HCT116 (cell line): Measurements from ENCODE around the gene PHF1. TPM values are rescaled to one million over a fixed set of nuclear protein-coding genes. Genes with fewer than 3 reads are reported as not detected.
A peak's percentile ranks its signal among the peaks of the same experiment; 100 is the strongest.

ENCODE experiments used
- ATAC-seq: fragments of 200-7000 bp; cut with Tn5 transposase; 2 replicates; pipeline ENCODE4 v1.9.1; 2020; ENCODE audit warnings: mild to moderate bottlenecking, moderate library complexity
- BruUV-seq: library from RNA; stranded (reverse); fragments of 400-500 nt; replicated peaks from 2 replicates; lab custom pipeline; 2021; lab: Mats Ljungman, UMichigan
- CTCF ChIA-PET: fragments of 300-600 bp; sonication (Branson Sonifier 250); formaldehyde crosslinking; loops from one replicate; lab custom pipeline; 2021; ENCODE audit warnings: antibody characterized with exemption; lab: Charles Lee
- POLR2A ChIA-PET: fragments of 300-600, 350-600 bp; sonication (Branson Sonifier 250); formaldehyde crosslinking; loops from one replicate; lab custom pipeline; 2021; ENCODE audit warnings: antibody characterized with exemption; lab: Charles Lee
- RAD21 ChIA-PET, 2 experiments: fragments of 300-600 bp; sonication (Branson Sonifier 250); formaldehyde crosslinking; loops; one replicate each; lab custom pipeline; 2023; ENCODE audit warnings: low total read pairs in 2 of 2; ENCODE audit not compliant: uncharacterized antibody in 2 of 2, unreplicated experiment in 2 of 2, low non-redundant PET in 1 of 2; lab: Charles Lee
- DNase-seq: peaks from one replicate; pipeline ENCODE4 v3.0.0-alpha.2; 2010; ENCODE audit warnings: low read depth, low spot score
- H2AFZ ChIP-seq: fragments of 200-600 bp; shearing (Covaris generic), sonication (generic); 2 replicates; pipeline ENCODE4 v1.6.1; 2017; ENCODE audit warnings: low read depth, mixed run types, mixed read lengths, antibody characterized with exemption, low read length; ENCODE audit not compliant: poor library complexity, severe bottlenecking
- H3K27ac ChIP-seq: 2 replicates; pipeline ENCODE4 v1.5.1; 2012; ENCODE audit warnings: low read depth, low read length
- H3K27me3 ChIP-seq: fragments of 200-600 bp; sonication (generic); 2 replicates; pipeline ENCODE4 v1.6.1; 2016; ENCODE audit warnings: mixed run types, low read length, mixed read lengths; ENCODE audit not compliant: insufficient read depth
- H3K36me3 ChIP-seq, 2 experiments: fragments of 200-500 bp in 1 of 2; fragments of 200-600 bp in 1 of 2; sonication (Bioruptor generic) in 1 of 2; sonication (generic) in 1 of 2; 2 replicates each; pipeline versions ENCODE4 v1.5.1 to v1.6.1; 2014 to 2016; ENCODE audit warnings: low read length in 2 of 2, inconsistent platforms in 1 of 2, mixed read lengths in 1 of 2, mixed run types in 1 of 2; ENCODE audit not compliant: insufficient read depth in 2 of 2, control insufficient read depth in 1 of 2
- H3K4me1 ChIP-seq, 2 experiments: fragments of 200-600 bp in 1 of 2; sonication (generic) in 1 of 2; 2 replicates each; pipeline versions ENCODE4 v1.5.1 to v1.6.1; 2012 to 2017; ENCODE audit warnings: low read length in 2 of 2, inconsistent platforms in 1 of 2, mild to moderate bottlenecking in 1 of 2, mixed read lengths in 1 of 2, mixed run types in 1 of 2, moderate library complexity in 1 of 2; ENCODE audit not compliant: insufficient read depth in 2 of 2, control insufficient read depth in 1 of 2
- H3K4me2 ChIP-seq: fragments of 200-600 bp; sonication (generic); 2 replicates; pipeline ENCODE4 v1.6.1; 2017; ENCODE audit warnings: mixed run types, low read length, mixed read lengths
- H3K4me3 ChIP-seq, 2 experiments: fragments of 200-600 bp in 1 of 2; sonication (generic) in 1 of 2; replicated peaks in 1 of 2; 2 replicates each; pipeline ENCODE4 v1.5.1; 2011 to 2016; ENCODE audit warnings: low read length in 2 of 2, control low read depth in 1 of 2, low read depth in 1 of 2, mild to moderate bottlenecking in 1 of 2, mixed read lengths in 1 of 2, mixed run types in 1 of 2
- H3K79me2 ChIP-seq: fragments of 200-600 bp; sonication (generic); 2 replicates; pipeline ENCODE4 v1.6.1; 2017; ENCODE audit warnings: mild to moderate bottlenecking, mixed run types, low read length, moderate library complexity, mixed read lengths; ENCODE audit not compliant: insufficient read depth
- H3K9ac ChIP-seq: fragments of 200-600 bp; sonication (generic); 2 replicates; pipeline ENCODE4 v1.6.1; 2016; ENCODE audit warnings: low read length, mixed read lengths
- H3K9me2 ChIP-seq: fragments of 200-600 bp; sonication (generic), shearing (Covaris generic); 2 replicates; pipeline ENCODE4 v1.6.1; 2017; ENCODE audit warnings: mixed run types, mild to moderate bottlenecking, moderate library complexity; ENCODE audit not compliant: insufficient read depth
- H3K9me3 ChIP-seq, 2 experiments: fragments of 200-500 bp in 1 of 2; fragments of 200-600 bp in 1 of 2; sonication (Bioruptor generic) in 1 of 2; sonication (generic) in 1 of 2; 2 replicates each; pipeline ENCODE4 v1.6.1; 2014 to 2017; ENCODE audit warnings: low read length in 2 of 2, mixed read lengths in 2 of 2, inconsistent platforms in 1 of 2, low read depth in 1 of 2, mild to moderate bottlenecking in 1 of 2, mixed run types in 1 of 2, moderate library complexity in 1 of 2; ENCODE audit not compliant: control insufficient read depth in 1 of 2, insufficient read depth in 1 of 2
- H4K20me1 ChIP-seq: fragments of 200-600 bp; sonication (generic), shearing (Covaris generic); 2 replicates; pipeline ENCODE4 v1.6.1; 2017; ENCODE audit warnings: mixed run types, mild to moderate bottlenecking, moderate library complexity; ENCODE audit not compliant: insufficient read depth
- ATF3 ChIP-seq: IDR thresholded peaks from 2 replicates; pipeline ENCODE4 v1.6.1; 2012
- CBX3 ChIP-seq: IDR thresholded peaks from 2 replicates; pipeline ENCODE4 v1.6.1; 2012; ENCODE audit warnings: low read depth
- CTCF ChIP-seq, 3 experiments: fragments of 200-600 bp in 1 of 3; sonication (generic) in 1 of 3; IDR thresholded peaks in 2 of 3; conservative IDR thresholded peaks in 1 of 3; 2 replicates each; pipeline ENCODE4 v1.5.1; 2012 to 2017; ENCODE audit warnings: low read depth in 2 of 3, low read length in 2 of 3, antibody characterized with exemption in 1 of 3, borderline replicate concordance in 1 of 3, control low read depth in 1 of 3, mild to moderate bottlenecking in 1 of 3, mixed read lengths in 1 of 3, mixed run types in 1 of 3, moderate library complexity in 1 of 3; ENCODE audit not compliant: insufficient read depth in 1 of 3
- EGR1 ChIP-seq: IDR thresholded peaks from 2 replicates; pipeline ENCODE4 v1.6.1; 2012; ENCODE audit warnings: low read depth
- EZH2 ChIP-seq: fragments of 200-600 bp; sonication (generic); IDR thresholded peaks from 2 replicates; pipeline ENCODE4 v1.6.1; 2017; ENCODE audit warnings: antibody characterized with exemption, mixed run types
- EZH2phosphoT487 ChIP-seq: fragments of 200-600 bp; IDR thresholded peaks from 2 replicates; pipeline ENCODE4 v1.6.1; 2018; ENCODE audit warnings: antibody characterized with exemption, borderline replicate concordance
- JUND ChIP-seq: IDR thresholded peaks from 2 replicates; pipeline ENCODE4 v1.6.1; 2012
- POLR2A ChIP-seq: IDR thresholded peaks from 2 replicates; pipeline ENCODE4 v1.7.0; 2011; ENCODE audit warnings: borderline replicate concordance; ENCODE audit not compliant: insufficient read depth, insufficient read length; ENCODE audit errors: extremely low read depth
- POLR2AphosphoS5 ChIP-seq: IDR thresholded peaks from 2 replicates; pipeline ENCODE4 v1.6.1; 2011; ENCODE audit warnings: mild to moderate bottlenecking, low read depth, low read length, moderate library complexity
- RAD21 ChIP-seq: IDR thresholded peaks from 2 replicates; pipeline ENCODE4 v1.6.1; 2012; ENCODE audit warnings: low read depth, mild to moderate bottlenecking
- SIN3A ChIP-seq: IDR thresholded peaks from 2 replicates; pipeline ENCODE4 v1.6.1; 2012; ENCODE audit warnings: low read depth
- SP1 ChIP-seq: IDR thresholded peaks from 2 replicates; pipeline ENCODE4 v1.6.1; 2012; ENCODE audit warnings: low read depth
- SRF ChIP-seq: IDR thresholded peaks from 2 replicates; pipeline ENCODE4 v1.6.1; 2012; ENCODE audit warnings: low read depth
- TCF7L2 ChIP-seq: IDR thresholded peaks from 2 replicates; pipeline ENCODE4 v1.7.0; 2011; ENCODE audit warnings: borderline replicate concordance, inconsistent platforms; ENCODE audit not compliant: insufficient read depth, insufficient read length; ENCODE audit errors: extremely low read depth
- YY1 ChIP-seq: IDR thresholded peaks from 2 replicates; pipeline ENCODE4 v1.6.1; 2011; ENCODE audit warnings: low read length, low read depth, moderate library complexity, mild to moderate bottlenecking; ENCODE audit not compliant: insufficient replicate concordance; ENCODE audit errors: extremely low read depth
- ZFX ChIP-seq: fragments of 450-650 bp; IDR thresholded peaks from 2 replicates; pipeline ENCODE4 v1.6.1; 2017
- ZNF274 ChIP-seq: fragments of 200-500 bp; sonication (Bioruptor generic); IDR thresholded peaks from 2 replicates; pipeline ENCODE4 v1.6.1; 2014; ENCODE audit warnings: mild to moderate bottlenecking, low read depth, low read length, inconsistent platforms
- intact Hi-C: fragments of 100-400 bp; cut with micrococcal nuclease; formaldehyde crosslinking; loops from 2 replicates; pipeline ENCODE4 v1.10.0; 2022
- total RNA-seq: library from RNA; stranded (reverse); gene quantifications from one replicate; pipeline ENCODE4 v1.2.1, GENCODE V29; 2021; ENCODE audit not compliant: unreplicated experiment
- TF ChIP-seq, protein P1 (sequence below): IDR thresholded peaks from 2 replicates; pipeline ENCODE4 v1.6.1; 2012

PHF1 gene
- total RNA-seq, 1 experiment from 2014 or later: 40.2 TPM

DNA sequence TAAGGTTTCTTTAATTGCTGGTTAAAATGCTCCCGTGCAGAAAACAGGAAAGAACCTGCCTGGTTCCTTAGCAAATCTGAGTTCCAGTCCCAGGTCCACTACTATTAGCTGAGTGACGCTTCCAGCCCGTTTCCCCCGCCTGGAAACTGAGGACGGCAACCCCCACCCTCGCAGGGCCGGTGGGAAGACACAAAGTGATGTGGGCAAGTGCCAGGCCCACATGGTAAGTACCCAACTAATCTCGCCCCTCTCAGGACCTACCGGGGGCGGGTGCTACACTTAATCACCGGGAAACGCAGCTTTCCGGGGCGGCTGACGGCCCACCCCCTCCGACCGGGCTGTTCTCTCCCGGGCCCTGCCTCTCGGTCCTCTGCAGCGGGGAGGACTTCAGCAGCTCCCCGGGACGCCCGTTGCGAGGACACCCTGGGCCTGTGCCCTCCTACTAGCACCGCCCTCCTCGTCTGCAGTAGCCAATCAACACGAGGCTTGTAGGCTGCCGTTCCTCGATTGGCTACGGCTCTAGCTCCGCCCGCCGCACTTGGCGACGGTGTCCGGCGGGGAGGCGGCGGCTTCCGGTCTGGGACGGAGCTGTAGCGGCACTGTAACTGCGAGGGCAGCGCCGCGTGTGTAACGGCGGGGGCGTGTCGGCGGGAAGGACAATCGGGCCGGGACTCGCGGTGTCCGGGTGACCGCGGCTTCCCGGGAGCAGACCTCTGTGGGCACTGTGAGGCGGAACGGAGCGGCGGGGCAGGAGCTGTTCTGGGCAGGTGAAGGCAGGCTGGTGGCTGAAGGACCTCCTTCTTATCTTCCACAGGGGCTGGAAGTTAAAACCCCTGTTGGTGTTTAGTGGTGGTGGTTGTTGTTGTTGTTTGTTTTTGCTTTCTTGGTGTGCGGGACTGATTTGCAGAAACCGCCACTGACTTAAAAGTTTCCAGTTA lies 43.5 kb downstream of the PHF1 start, which contains the start of gene ZBTB9:
TSS of gene ZBTB9 (plus strand) at position 568 of the 938 bp plus-strand sequence. CDS start 525 bp downstream, outside the sequence.
- RAD21 ChIA-PET: no interaction called here
- intact Hi-C loops: no loop called here
- POLR2A ChIA-PET: interaction anchor here (0.7 to 1.9 kb wide), 7 partner anchors 8 to 664 kb away, joined by 3 to 7 read pairs (median 3); no protein-coding TSS in a partner anchor
- DNase-seq: peak; percentile 90
- Histone ChIP-seq H3K27ac (peak within 1 kb of the TSS; percentile 72), H3K9me2 (no peaks in the 10 kb centered on the region), H3K9me3 (no peaks in the 10 kb centered on the region), H3K36me3 (peaks cover 4 to 14% of the 10 kb centered on the region in 2 experiments; a peak in 3 of 4 replicates), H3K9ac (peak within 1 kb of the TSS; percentile 90), H3K79me2 (peaks cover 30% of the 10 kb centered on the region), H3K27me3 (no peaks in the 10 kb centered on the region), H3K4me2 (peak within 1 kb of the TSS; percentile 98), H2AFZ (no peak within 1 kb of the TSS), H4K20me1 (no peaks in the 10 kb centered on the region), H3K4me3 (peak within 1 kb of the TSS; percentile 95 to 99), H3K4me1 (peaks cover 5 to 11% of the 10 kb centered on the region in 2 experiments; a peak in 3 of 4 replicates)
- TSS peak; percentile 96 for BruUV-seq
- CTCF ChIA-PET: interaction anchor here (1.0 to 1.4 kb wide), 2 partner anchors 25 to 28 kb away, joined by 3 to 7 read pairs; no protein-coding TSS in a partner anchor
- TF ChIP-seq POLR2AphosphoS5 (peak; percentile 96), ATF3 (no peak), ZNF274 (no peak), EGR1 (peak; percentile 90), JUND (no peak), EZH2phosphoT487 (no peak), TCF7L2 (no peak), SP1 (peak; percentile 97), ZFX (peak; percentile 73), RAD21 (no peak), SRF (peak; percentile 11; the same call in 1 of the 2 replicates), POLR2A (peak; percentile 43), CBX3 (no peak), YY1 (peak; percentile 66), SIN3A (peak; percentile 98), CTCF (IDR thresholded peaks at IDR 0.05 in 2 of 3, conservative IDR thresholded peaks at IDR 0.05 in 1 of 3; ENCODE audit: borderline replicate concordance in 1 of 3, insufficient read depth in 1 of 3, low read depth in 2 of 3, low read length in 2 of 3) (no peak), EZH2 (no peak)
- TF ChIP-seq, protein P1, sequence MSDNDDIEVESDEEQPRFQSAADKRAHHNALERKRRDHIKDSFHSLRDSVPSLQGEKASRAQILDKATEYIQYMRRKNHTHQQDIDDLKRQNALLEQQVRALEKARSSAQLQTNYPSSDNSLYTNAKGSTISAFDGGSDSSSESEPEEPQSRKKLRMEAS: peak; percentile 98
- ATAC-seq: peak; percentile 97
